CD8-positive, alpha-beta memory T cell (primary cell): ENCODE data around the gene TPSG1. TPM values are rescaled to one million over a fixed set of nuclear protein-coding genes. Genes with fewer than 3 reads are reported as not detected.

Experiments
- CTCF ChIA-PET: fragments of 350-600 bp; sonication (Branson Sonifier 250); formaldehyde crosslinking; loops from one replicate; lab custom pipeline; 2021; ENCODE audit warnings: antibody characterized with exemption; lab: Charles Lee
- POLR2A ChIA-PET: fragments of 350-600 bp; sonication (Branson Sonifier 250); formaldehyde crosslinking; loops from one replicate; lab custom pipeline; 2021; ENCODE audit warnings: antibody characterized with exemption; lab: Charles Lee
- DNase-seq, 5 donors: peaks; one replicate each; pipeline versions ENCODE4 v3.0.0 to v3.0.0-alpha.2; 2020 to 2022; ENCODE audit warnings: mixed read lengths in 1 of 5
- H3K27ac ChIP-seq: one replicate; pipeline ENCODE4 v1.7.0; 2013; ENCODE audit warnings: low read depth, mild to moderate bottlenecking, low read length, moderate library complexity
- H3K27me3 ChIP-seq: 2 replicates; pipeline ENCODE4 v1.7.0; 2013; ENCODE audit warnings: low read length, mild to moderate bottlenecking; ENCODE audit not compliant: insufficient read depth, poor library complexity, severe bottlenecking
- H3K36me3 ChIP-seq: 2 replicates; pipeline ENCODE4 v1.7.0; 2013; ENCODE audit warnings: mild to moderate bottlenecking, low read length, moderate library complexity; ENCODE audit not compliant: insufficient read depth
- H3K4me1 ChIP-seq: 2 replicates; pipeline ENCODE4 v1.7.0; 2013; ENCODE audit warnings: mild to moderate bottlenecking, low read length, moderate library complexity; ENCODE audit not compliant: insufficient read depth
- H3K4me3 ChIP-seq: 2 replicates; pipeline ENCODE4 v1.7.0; 2013; ENCODE audit warnings: mild to moderate bottlenecking, low read length
- H3K9me3 ChIP-seq: 2 replicates; pipeline ENCODE4 v1.7.0; 2013; ENCODE audit warnings: mild to moderate bottlenecking, low read length
- H3K27ac Mint-ChIP-seq, 8 donors: one replicate each; pipeline ENCODE4 v1.8.0; 2020 to 2021; ENCODE audit warnings: mixed read lengths in 8 of 8, mild to moderate bottlenecking in 6 of 8, inconsistent platforms in 3 of 8, moderate library complexity in 3 of 8
- H3K27me3 Mint-ChIP-seq, 2 donors: one replicate each; pipeline ENCODE4 v1.8.0; 2020 to 2021; ENCODE audit warnings: mixed read lengths in 2 of 2, mild to moderate bottlenecking in 1 of 2, moderate library complexity in 1 of 2
- H3K36me3 Mint-ChIP-seq, 3 donors: one replicate each; pipeline ENCODE4 v1.8.0; 2020 to 2021; ENCODE audit warnings: mixed read lengths in 3 of 3, inconsistent platforms in 1 of 3, mild to moderate bottlenecking in 1 of 3
- H3K4me1 Mint-ChIP-seq, 3 donors: one replicate each; pipeline ENCODE4 v1.8.0; 2020 to 2021; ENCODE audit warnings: mixed read lengths in 3 of 3, inconsistent platforms in 1 of 3, mild to moderate bottlenecking in 1 of 3
- H3K4me3 Mint-ChIP-seq, 7 donors: one replicate each; pipeline ENCODE4 v1.8.0; 2020 to 2021; ENCODE audit warnings: mixed read lengths in 7 of 7, mild to moderate bottlenecking in 6 of 7, moderate library complexity in 4 of 7, inconsistent platforms in 2 of 7
- H3K9me3 Mint-ChIP-seq, 5 donors: one replicate each; pipeline ENCODE4 v1.8.0; 2020 to 2022; ENCODE audit warnings: mixed read lengths in 5 of 5, mild to moderate bottlenecking in 3 of 5, moderate library complexity in 2 of 5, inconsistent platforms in 1 of 5
- polyA plus RNA-seq: library from polyadenylated mRNA; unstranded; fragments of 300-500 nt; fragmentation: Illumina TruSeq; gene quantifications from one replicate; pipeline ENCODE4 v1.2.3, GENCODE V29; 2021
- total RNA-seq, 2 experiments: library from RNA; stranded (reverse); gene quantifications; one replicate each; pipeline ENCODE4 v1.2.3, GENCODE V29; 2021

The TPSG1 gene
- total and polyA plus RNA-seq, 3 experiments from 2014 or later, result not detected

GRCh38 chr16:1211451-1212268 lies 13.4 kb downstream of the TPSG1 start:
- Mint-ChIP-seq H3K27ac (no peak overlapping the region), H3K36me3 (no peaks in the 10 kb centered on the region)
- CTCF ChIA-PET, result no interaction called here

GRCh38 chr16:1210461-1210860 lies 14.6 kb downstream of the TPSG1 start:
- Histone ChIP-seq H3K4me1 (no peaks in the 10 kb centered on the region), H3K27ac (no peak overlapping the region), H3K9me3 (no peaks in the 10 kb centered on the region), H3K27me3 (no peaks in the 10 kb centered on the region), H3K36me3 (no peaks in the 10 kb centered on the region), H3K4me3 (no peak overlapping the region)
- Mint-ChIP-seq H3K27ac (no peak overlapping the region), H3K4me3 (no peak overlapping the region), H3K4me1 (peaks cover 0 to 4% (median 4%) of the 10 kb centered on the region in 3 donors), H3K9me3 (no peaks in the 10 kb centered on the region), H3K36me3 (no peaks in the 10 kb centered on the region), H3K27me3 (peaks cover 0 to 2% of the 10 kb centered on the region in 2 donors)
- POLR2A ChIA-PET, result no interaction called here
- CTCF ChIA-PET, result no interaction called here
- DNase-seq, result no peak

More at GRCh38 chr16:1211451-1212268, 13.4 kb downstream of the TPSG1 start:
- H3K4me3 Mint-ChIP-seq, result no peak overlapping the region
- no peaks in the 10 kb centered on the region for H3K9me3 Mint-ChIP-seq
- Histone ChIP-seq H3K27me3 (no peaks in the 10 kb centered on the region), H3K4me1 (no peaks in the 10 kb centered on the region), H3K27ac (no peak overlapping the region), H3K9me3 (no peaks in the 10 kb centered on the region), H3K4me3 (no peak overlapping the region), H3K36me3 (no peaks in the 10 kb centered on the region)
- POLR2A ChIA-PET, result interaction anchor here (0.5 kb wide), 1 partner anchor 171 kb away, joined by 5 read pairs; no protein-coding TSS in a partner anchor
- DNase-seq, result no peak
- H3K4me1 Mint-ChIP-seq, result peaks cover 0 to 4% (median 4%) of the 10 kb centered on the region in 3 donors
- peaks cover 0 to 2% of the 10 kb centered on the region in 2 donors for H3K27me3 Mint-ChIP-seq

GRCh38 chr16:1209081-1209480 lies 16.0 kb downstream of the TPSG1 start:
- peaks cover 0 to 2% of the 10 kb centered on the region in 2 donors for H3K27me3 Mint-ChIP-seq
- Histone ChIP-seq H3K4me1 (no peaks in the 10 kb centered on the region), H3K4me3 (no peak overlapping the region), H3K27ac (no peak overlapping the region), H3K9me3 (no peaks in the 10 kb centered on the region), H3K36me3 (no peaks in the 10 kb centered on the region), H3K27me3 (no peaks in the 10 kb centered on the region)
- no peak overlapping the region for H3K4me3 Mint-ChIP-seq
- no peak for DNase-seq
- H3K4me1 Mint-ChIP-seq, result peaks cover 0 to 4% (median 4%) of the 10 kb centered on the region in 3 donors
- no peaks in the 10 kb centered on the region for H3K9me3 Mint-ChIP-seq
- peak overlapping the region in 1 of 8 donors; percentile 50 for H3K27ac Mint-ChIP-seq
- no peaks in the 10 kb centered on the region for H3K36me3 Mint-ChIP-seq
- CTCF ChIA-PET, result no interaction called here
- POLR2A ChIA-PET, result no interaction called here

- no peaks in the 10 kb centered on the region for H3K9me3 Mint-ChIP-seq
- peak overlapping the region in 6 of 7 donors; percentile 60 to 88 (median 69) for H3K4me3 Mint-ChIP-seq
- CTCF ChIA-PET, result no interaction called here
- H3K27me3 Mint-ChIP-seq, result peaks cover 0 to 2% of the 10 kb centered on the region in 2 donors
- no peak overlapping the region for H3K4me3 ChIP-seq
- no peaks in the 10 kb centered on the region for H3K36me3 ChIP-seq
- peak overlapping the region in 6 of 8 donors; percentile 35 to 84 (median 70) for H3K27ac Mint-ChIP-seq
- no peak for DNase-seq
- no peaks in the 10 kb centered on the region for H3K27me3 ChIP-seq
- H3K36me3 Mint-ChIP-seq, result no peaks in the 10 kb centered on the region
- H3K9me3 ChIP-seq, result no peaks in the 10 kb centered on the region
- H3K4me1 Mint-ChIP-seq, result peaks cover 0 to 4% (median 4%) of the 10 kb centered on the region in 3 donors
- POLR2A ChIA-PET, result no interaction called here
- H3K4me1 ChIP-seq, result no peaks in the 10 kb centered on the region
- H3K27ac ChIP-seq, result no peak overlapping the region
Observed at GRCh38 chr16:1208239-1208830, 16.7 kb downstream of the TPSG1 start.

GRCh38 chr16:1206786-1207185 lies 18.3 kb downstream of the TPSG1 start:
- H3K27ac ChIP-seq, result no peak overlapping the region
- H3K36me3 ChIP-seq, result no peaks in the 10 kb centered on the region
- no peaks in the 10 kb centered on the region for H3K27me3 ChIP-seq
- POLR2A ChIA-PET, result no interaction called here
- peaks cover 0 to 2% of the 10 kb centered on the region in 2 donors for H3K27me3 Mint-ChIP-seq
- no peak overlapping the region for H3K4me3 ChIP-seq
- H3K36me3 Mint-ChIP-seq, result no peaks in the 10 kb centered on the region
- no peaks in the 10 kb centered on the region for H3K4me1 ChIP-seq
- CTCF ChIA-PET, result no interaction called here
- no peak overlapping the region for H3K27ac Mint-ChIP-seq
- H3K9me3 ChIP-seq, result no peaks in the 10 kb centered on the region
- H3K4me1 Mint-ChIP-seq, result peaks cover 0 to 4% (median 4%) of the 10 kb centered on the region in 3 donors
- no peak for DNase-seq
- H3K9me3 Mint-ChIP-seq, result no peaks in the 10 kb centered on the region
- peak overlapping the region in 4 of 7 donors; percentile 27 to 41 (median 36) for H3K4me3 Mint-ChIP-seq

GRCh38 chr16:1206326-1206725 lies 18.7 kb downstream of the TPSG1 start:
- Histone ChIP-seq H3K27me3 (no peaks in the 10 kb centered on the region), H3K4me3 (no peak overlapping the region), H3K27ac (no peak overlapping the region), H3K4me1 (no peaks in the 10 kb centered on the region), H3K36me3 (no peaks in the 10 kb centered on the region), H3K9me3 (no peaks in the 10 kb centered on the region)
- Mint-ChIP-seq H3K4me3 (no peak overlapping the region), H3K27ac (no peak overlapping the region), H3K4me1 (peaks cover 0 to 4% (median 4%) of the 10 kb centered on the region in 3 donors), H3K9me3 (no peaks in the 10 kb centered on the region), H3K36me3 (no peaks in the 10 kb centered on the region), H3K27me3 (peaks cover 0 to 2% of the 10 kb centered on the region in 2 donors)
- no peak for DNase-seq
- ChIA-PET CTCF (no interaction called here), POLR2A (no interaction called here)

GRCh38 chr16:1204933-1205332 lies 20.1 kb downstream of the TPSG1 start:
- no peak overlapping the region for H3K4me3 Mint-ChIP-seq
- H3K4me1 Mint-ChIP-seq, result peaks cover 0 to 4% (median 4%) of the 10 kb centered on the region in 3 donors
- Histone ChIP-seq H3K9me3 (no peaks in the 10 kb centered on the region), H3K4me1 (no peaks in the 10 kb centered on the region), H3K27ac (no peak overlapping the region), H3K4me3 (no peak overlapping the region), H3K36me3 (no peaks in the 10 kb centered on the region), H3K27me3 (no peaks in the 10 kb centered on the region)
- no peaks in the 10 kb centered on the region for H3K36me3 Mint-ChIP-seq
- no peak overlapping the region for H3K27ac Mint-ChIP-seq
- ChIA-PET CTCF (no interaction called here), POLR2A (no interaction called here)
- H3K27me3 Mint-ChIP-seq, result peaks cover 0 to 4% of the 10 kb centered on the region in 2 donors
- H3K9me3 Mint-ChIP-seq, result no peaks in the 10 kb centered on the region
- DNase-seq, result no peak

- ChIA-PET POLR2A (no interaction called here), CTCF (no interaction called here)
- Histone ChIP-seq H3K27me3 (no peaks in the 10 kb centered on the region), H3K4me3 (no peak overlapping the region), H3K36me3 (no peaks in the 10 kb centered on the region), H3K27ac (no peak overlapping the region), H3K4me1 (no peaks in the 10 kb centered on the region), H3K9me3 (no peaks in the 10 kb centered on the region)
- DNase-seq, result no peak
- no peak overlapping the region for H3K27ac Mint-ChIP-seq
- H3K4me3 Mint-ChIP-seq, result no peak overlapping the region
- peaks cover 0 to 2% (median 0%) of the 10 kb centered on the region in 3 donors for H3K4me1 Mint-ChIP-seq
- no peaks in the 10 kb centered on the region for H3K36me3 Mint-ChIP-seq
- H3K9me3 Mint-ChIP-seq, result no peaks in the 10 kb centered on the region
- H3K27me3 Mint-ChIP-seq, result peaks cover 0 to 3% of the 10 kb centered on the region in 2 donors
Observed at GRCh38 chr16:1202274-1202673, 22.8 kb downstream of the TPSG1 start.
